IgD-negative memory B cell (primary cell): ENCODE measurements around the gene SAPCD1. TPM values are rescaled to one million over a fixed set of nuclear protein-coding genes. Genes with fewer than 3 reads are reported as not detected.
A peak's percentile ranks its signal among the peaks of the same experiment; 100 is the strongest.

Source experiments
- H3K27ac Mint-ChIP-seq, 3 donors: one replicate each; pipeline ENCODE4 v1.8.0; 2020 to 2022; ENCODE audit warnings: mild to moderate bottlenecking in 3 of 3, mixed read lengths in 3 of 3, moderate library complexity in 1 of 3
- H3K27me3 Mint-ChIP-seq: one replicate; pipeline ENCODE4 v1.8.0; 2021; ENCODE audit warnings: mixed read lengths
- H3K36me3 Mint-ChIP-seq: one replicate; pipeline ENCODE4 v1.8.0; 2020; ENCODE audit warnings: mild to moderate bottlenecking, mixed read lengths
- H3K4me1 Mint-ChIP-seq, 3 donors: one replicate each; pipeline ENCODE4 v1.8.0; 2020 to 2022; ENCODE audit warnings: mixed read lengths in 3 of 3, mild to moderate bottlenecking in 1 of 3
- H3K4me3 Mint-ChIP-seq, 4 donors: one replicate each; pipeline ENCODE4 v1.8.0; 2020 to 2022; ENCODE audit warnings: mild to moderate bottlenecking in 4 of 4, mixed read lengths in 4 of 4, moderate library complexity in 3 of 4
- H3K9me3 Mint-ChIP-seq, 3 donors: one replicate each; pipeline ENCODE4 v1.8.0; 2020 to 2021; ENCODE audit warnings: mixed read lengths in 3 of 3, mild to moderate bottlenecking in 1 of 3
- polyA plus RNA-seq: library from polyadenylated mRNA; unstranded; fragments of 300-500 nt; fragmentation: Illumina TruSeq; gene quantifications from one replicate; pipeline ENCODE4 v1.2.3, GENCODE V29; 2021

Gene SAPCD1
- polyA plus RNA-seq, 1 donor from 2014 or later, result not detected

GRCh38 chr6:31752739-31753319, 9.6 kb upstream of the SAPCD1 start:
- Mint-ChIP-seq H3K4me3 (no peak overlapping the region), H3K27me3 (no peaks in the 10 kb centered on the region), H3K4me1 (peaks cover 0 to under 1% (median 0%) of the 10 kb centered on the region in 3 donors), H3K27ac (no peak overlapping the region), H3K9me3 (no peaks in the 10 kb centered on the region), H3K36me3 (peaks cover 4% of the 10 kb centered on the region)

DNA sequence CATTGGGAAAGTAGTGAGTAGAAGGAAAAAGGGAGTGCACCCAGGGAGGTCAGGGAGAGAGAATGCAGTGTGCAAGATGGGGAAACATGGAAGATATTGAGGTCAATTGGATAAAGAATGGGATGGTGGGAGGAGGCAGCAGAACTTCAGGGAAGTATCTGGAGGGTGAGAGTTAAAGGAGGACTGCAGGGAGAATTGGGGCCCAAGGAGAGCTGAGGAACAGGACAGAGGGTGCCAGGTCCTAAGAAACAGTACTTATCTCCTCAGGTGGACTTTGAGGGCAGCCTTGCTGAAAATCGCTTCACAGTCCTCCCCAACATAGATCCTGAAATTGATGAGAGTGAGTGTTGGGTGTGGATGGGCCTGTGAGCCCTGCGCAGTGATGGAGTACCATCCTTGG, 4.2 kb upstream of the SAPCD1 start:
- no peak overlapping the region for H3K4me3 Mint-ChIP-seq
- H3K27me3 Mint-ChIP-seq, result no peaks in the 10 kb centered on the region
- peaks cover 0 to 1% (median 0%) of the 10 kb centered on the region in 3 donors for H3K4me1 Mint-ChIP-seq
- H3K36me3 Mint-ChIP-seq, result peaks cover 15% of the 10 kb centered on the region
- H3K27ac Mint-ChIP-seq, result no peak overlapping the region
- H3K9me3 Mint-ChIP-seq, result no peaks in the 10 kb centered on the region

DNA sequence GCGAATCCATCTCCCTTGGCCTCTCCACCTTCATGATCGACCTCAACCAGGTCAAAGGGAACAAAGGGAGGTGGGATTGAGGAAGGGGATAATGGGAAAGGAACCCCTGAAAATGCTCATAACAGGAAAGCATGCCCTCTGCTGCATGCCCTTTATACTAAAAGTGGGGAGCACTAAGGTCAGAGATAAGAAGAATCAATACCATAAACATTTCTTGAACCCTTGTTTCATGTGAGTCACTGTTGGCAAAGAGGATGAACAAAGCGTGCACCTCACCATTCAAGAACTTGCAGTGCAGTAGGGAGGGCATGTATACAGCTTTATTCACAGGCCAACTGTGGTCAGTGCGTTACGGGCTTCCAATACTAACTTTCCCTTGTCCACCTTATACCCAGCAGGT, 1.7 kb upstream of the SAPCD1 start:
- H3K4me3 Mint-ChIP-seq, result no peak overlapping the region
- peaks cover 0 to 1% (median 0%) of the 10 kb centered on the region in 3 donors for H3K4me1 Mint-ChIP-seq
- no peaks in the 10 kb centered on the region for H3K27me3 Mint-ChIP-seq
- H3K36me3 Mint-ChIP-seq, result peaks cover 13% of the 10 kb centered on the region
- no peak overlapping the region for H3K27ac Mint-ChIP-seq
- H3K9me3 Mint-ChIP-seq, result no peaks in the 10 kb centered on the region

GRCh38 chr6:31761343-31761742, 1.1 kb upstream of the SAPCD1 start:
- Mint-ChIP-seq H3K9me3 (no peaks in the 10 kb centered on the region), H3K27me3 (no peaks in the 10 kb centered on the region)

GRCh38 chr6:31762878-31763618, 592 bp downstream of the SAPCD1 start:
- H3K27me3 Mint-ChIP-seq, result no peaks in the 10 kb centered on the region
- H3K4me1 Mint-ChIP-seq, result no peaks in the 10 kb centered on the region
- no peaks in the 10 kb centered on the region for H3K9me3 Mint-ChIP-seq
- H3K27ac Mint-ChIP-seq, result no peak overlapping the region
- no peak overlapping the region for H3K4me3 Mint-ChIP-seq
- H3K36me3 Mint-ChIP-seq, result peaks cover 9% of the 10 kb centered on the region

More at GRCh38 chr6:31761343-31761742, 1.1 kb upstream of the SAPCD1 start:
- H3K36me3 Mint-ChIP-seq, result peaks cover 13% of the 10 kb centered on the region
- no peak overlapping the region for H3K27ac Mint-ChIP-seq
- H3K4me1 Mint-ChIP-seq, result peaks cover 0 to 1% (median 0%) of the 10 kb centered on the region in 3 donors
- H3K4me3 Mint-ChIP-seq, result no peak overlapping the region

- H3K36me3 Mint-ChIP-seq, result peaks cover 7% of the 10 kb centered on the region
- no peak overlapping the region for H3K4me3 Mint-ChIP-seq
- no peaks in the 10 kb centered on the region for H3K27me3 Mint-ChIP-seq
- no peak overlapping the region for H3K27ac Mint-ChIP-seq
- H3K9me3 Mint-ChIP-seq, result no peaks in the 10 kb centered on the region
- H3K4me1 Mint-ChIP-seq, result no peaks in the 10 kb centered on the region
Observed at GRCh38 chr6:31763619-31763940, 1.1 kb downstream of the SAPCD1 start.

GRCh38 chr6:31764198-31764597, 1.7 kb downstream of the SAPCD1 start:
- Mint-ChIP-seq H3K36me3 (peaks cover 7% of the 10 kb centered on the region), H3K4me3 (no peak overlapping the region), H3K9me3 (no peaks in the 10 kb centered on the region), H3K4me1 (no peaks in the 10 kb centered on the region), H3K27ac (no peak overlapping the region), H3K27me3 (no peaks in the 10 kb centered on the region)

GRCh38 chr6:31765559-31765909, 3.1 kb downstream of the SAPCD1 start:
- no peaks in the 10 kb centered on the region for H3K36me3 Mint-ChIP-seq
- no peaks in the 10 kb centered on the region for H3K9me3 Mint-ChIP-seq
- no peak overlapping the region for H3K4me3 Mint-ChIP-seq
- no peaks in the 10 kb centered on the region for H3K27me3 Mint-ChIP-seq
- H3K27ac Mint-ChIP-seq, result no peak overlapping the region
- H3K4me1 Mint-ChIP-seq, result peaks cover 0 to 5% (median 4%) of the 10 kb centered on the region in 3 donors

- H3K27me3 Mint-ChIP-seq, result no peaks in the 10 kb centered on the region
- H3K27ac Mint-ChIP-seq, result no peak overlapping the region
- H3K9me3 Mint-ChIP-seq, result no peaks in the 10 kb centered on the region
- peaks cover 0 to 5% (median 4%) of the 10 kb centered on the region in 3 donors for H3K4me1 Mint-ChIP-seq
- H3K36me3 Mint-ChIP-seq, result no peaks in the 10 kb centered on the region
- H3K4me3 Mint-ChIP-seq, result peak overlapping the region in 1 of 4 donors; percentile 49
Observed at GRCh38 chr6:31765910-31766794, 3.7 kb downstream of the SAPCD1 start.

DNA sequence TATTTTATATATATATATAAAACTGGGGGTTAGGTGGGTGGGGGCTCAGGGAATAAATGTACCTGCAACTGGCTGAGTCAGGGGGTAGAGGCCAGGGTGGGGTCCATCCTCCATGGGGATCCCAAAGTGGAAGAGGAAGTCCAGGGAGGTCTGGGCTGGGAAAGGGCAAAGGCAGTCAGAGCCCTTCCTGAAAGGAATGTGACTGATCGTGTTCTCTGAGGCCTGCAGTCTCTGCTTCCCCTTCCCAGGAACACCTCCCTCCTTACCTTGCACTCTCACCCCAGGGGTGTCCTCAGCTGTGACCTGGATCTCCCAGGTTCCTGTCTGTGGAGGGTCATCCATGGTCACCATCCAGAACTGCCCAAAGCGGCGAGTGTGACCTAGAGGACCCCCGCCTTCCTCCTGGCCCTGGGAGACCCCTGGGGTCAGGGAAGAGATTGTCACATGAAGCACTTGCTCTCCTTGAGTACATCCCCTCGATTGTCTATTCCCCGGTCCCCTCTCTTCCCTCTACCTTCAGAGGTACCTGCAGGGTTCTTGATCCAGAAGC, 4.7 kb downstream of the SAPCD1 start:
- Mint-ChIP-seq H3K4me3 (no peak overlapping the region), H3K9me3 (no peaks in the 10 kb centered on the region)

GRCh38 chr6:31768363-31769257, 6.2 kb downstream of the SAPCD1 start:
- H3K9me3 Mint-ChIP-seq, result no peaks in the 10 kb centered on the region
- peaks cover 0 to 8% (median 5%) of the 10 kb centered on the region in 3 donors for H3K4me1 Mint-ChIP-seq
- H3K4me3 Mint-ChIP-seq, result no peak overlapping the region
- no peaks in the 10 kb centered on the region for H3K27me3 Mint-ChIP-seq
- H3K27ac Mint-ChIP-seq, result peak overlapping the region in 1 of 3 donors; percentile 57
- H3K36me3 Mint-ChIP-seq, result no peaks in the 10 kb centered on the region

More for the DNA sequence above, 4.7 kb downstream of the SAPCD1 start:
- Mint-ChIP-seq H3K4me1 (peaks cover 0 to 6% (median 5%) of the 10 kb centered on the region in 3 donors), H3K27ac (no peak overlapping the region), H3K36me3 (no peaks in the 10 kb centered on the region), H3K27me3 (no peaks in the 10 kb centered on the region)

GRCh38 chr6:31769684-31770371, 7.4 kb downstream of the SAPCD1 start:
- H3K36me3 Mint-ChIP-seq, result no peaks in the 10 kb centered on the region
- no peak overlapping the region for H3K4me3 Mint-ChIP-seq
- H3K27ac Mint-ChIP-seq, result no peak overlapping the region
- peaks cover 0 to 8% (median 5%) of the 10 kb centered on the region in 3 donors for H3K4me1 Mint-ChIP-seq
- no peaks in the 10 kb centered on the region for H3K27me3 Mint-ChIP-seq
- H3K9me3 Mint-ChIP-seq, result no peaks in the 10 kb centered on the region

DNA sequence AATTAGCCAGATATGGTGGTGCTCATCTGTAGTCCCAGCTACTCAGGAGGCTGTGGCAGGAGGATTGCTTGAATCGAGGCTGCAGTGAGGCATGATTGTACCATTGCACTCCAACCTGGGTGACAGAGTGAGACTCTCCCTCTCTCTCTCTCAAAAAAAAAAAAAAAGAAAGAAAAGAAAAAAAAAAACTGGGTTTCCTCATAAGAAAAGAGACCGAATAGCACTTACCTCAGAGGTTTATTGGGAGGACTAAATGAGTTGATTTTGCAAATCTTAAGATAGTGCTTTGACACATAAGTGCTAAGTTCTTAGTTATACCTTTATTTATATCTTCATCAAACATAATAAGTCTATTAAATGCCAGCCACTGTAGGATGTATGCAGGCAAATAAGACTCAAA, 8.4 kb downstream of the SAPCD1 start:
- peaks cover 0 to 10% (median 7%) of the 10 kb centered on the region in 3 donors for H3K4me1 Mint-ChIP-seq
- H3K4me3 Mint-ChIP-seq, result no peak overlapping the region
- H3K27me3 Mint-ChIP-seq, result no peaks in the 10 kb centered on the region
- no peaks in the 10 kb centered on the region for H3K36me3 Mint-ChIP-seq
- H3K27ac Mint-ChIP-seq, result peak overlapping the region in 1 of 3 donors; percentile 88
- H3K9me3 Mint-ChIP-seq, result no peaks in the 10 kb centered on the region

DNA sequence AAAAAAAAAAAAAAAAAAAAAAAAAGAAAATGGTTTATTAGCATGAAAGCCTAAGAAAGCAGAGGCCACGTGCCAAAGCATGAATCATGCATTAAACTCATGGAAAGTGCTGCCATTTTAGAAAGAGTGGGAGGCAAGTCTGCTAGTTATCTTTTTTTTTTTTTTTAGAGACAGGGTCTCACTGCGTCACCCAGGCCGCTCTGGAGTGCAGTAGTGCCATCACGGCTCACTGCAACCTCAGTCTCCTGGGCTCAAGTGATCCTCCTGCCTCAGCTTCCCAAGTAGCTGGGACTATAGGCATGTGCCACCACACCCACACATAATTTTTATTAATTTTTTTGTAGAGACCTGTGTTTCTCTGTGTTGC, 9.5 kb downstream of the SAPCD1 start:
- Mint-ChIP-seq H3K36me3 (no peaks in the 10 kb centered on the region), H3K4me3 (no peak overlapping the region), H3K27ac (peak overlapping the region in 1 of 3 donors; percentile 32), H3K9me3 (no peaks in the 10 kb centered on the region), H3K4me1 (peaks cover 0 to 14% (median 13%) of the 10 kb centered on the region in 3 donors), H3K27me3 (no peaks in the 10 kb centered on the region)
